Dedifferentiated amniotic fluid mesenchymal stem cell (primary cell): ENCODE results near the gene CD58.

ENCODE experiments used
- DNase-seq: peaks from one replicate; pipeline ENCODE4 v3.0.0-alpha.2; 2016; ENCODE audit errors: extremely low spot score

Gene CD58

GRCh38 chr1:116471241-116471640 is 99.6 kb downstream of the CD58 start:
- no peak for DNase-seq

- DNase-seq: no peak
These were observed 100.2 kb downstream of the CD58 start for GRCh38 chr1:116470671-116471070.

- no peak for DNase-seq
These were observed 103.8 kb downstream of the CD58 start for GRCh38 chr1:116466810-116467557.

- no peak for DNase-seq
These were observed 104.8 kb downstream of the CD58 start for GRCh38 chr1:116465845-116466685.

- no peak for DNase-seq
These were observed 105.4 kb downstream of the CD58 start for GRCh38 chr1:116465477-116465844.
